Muscle of leg (tissue), 11 donors: Measurements from ENCODE around the gene PBX1. TPM values are rescaled to one million over a fixed set of nuclear protein-coding genes. Genes with fewer than 3 reads are reported as not detected.

Experiments
- DNase-seq: peaks from one replicate; pipeline ENCODE4 v3.0.0; 2013
- H3K27ac ChIP-seq: one replicate; pipeline ENCODE4 v1.5.1; 2013; ENCODE audit warnings: mild to moderate bottlenecking, low read length, control low read depth
- H3K27me3 ChIP-seq: one replicate; pipeline ENCODE4 v1.6.1; 2013; ENCODE audit warnings: low read length; ENCODE audit not compliant: control insufficient read depth, insufficient read depth
- H3K36me3 ChIP-seq: one replicate; pipeline ENCODE4 v1.6.1; 2013; ENCODE audit warnings: low read length; ENCODE audit not compliant: control insufficient read depth, insufficient read depth
- H3K4me1 ChIP-seq: one replicate; pipeline ENCODE4 v1.6.1; 2013; ENCODE audit warnings: low read length; ENCODE audit not compliant: control insufficient read depth, insufficient read depth
- H3K4me3 ChIP-seq: one replicate; pipeline ENCODE4 v1.5.1; 2013; ENCODE audit warnings: low read length, control low read depth
- H3K9me3 ChIP-seq: replicated peaks from 2 replicates; pipeline ENCODE4 v1.6.1; 2013; ENCODE audit warnings: low read depth, low read length; ENCODE audit not compliant: control insufficient read depth
- WGBS: methylation state at CpG from one replicate; pipeline ENCODE4 v1.1.5; 2013; ENCODE audit warnings: missing lambda C conversion rate; ENCODE audit not compliant: insufficient coverage; 5-methylcytosine and 5-hydroxymethylcytosine counted together
- polyA plus RNA-seq, 8 donors: library from polyadenylated mRNA; unstranded; fragments of 120-200 nt; gene quantifications; one replicate each; pipeline versions ENCODE4 v1.2.1 to v1.2.3, GENCODE V29; 2013; ENCODE audit warnings: inconsistent platforms in 1 of 8, low replicate concordance in 1 of 8; ENCODE audit not compliant: insufficient read length in 8 of 8, insufficient read depth in 1 of 8
- total RNA-seq: library from RNA; stranded (reverse); fragments of 120-200 nt; gene quantifications from one replicate; pipeline ENCODE4 v1.2.4, GENCODE V29; 2013

Gene PBX1
- total and polyA plus RNA-seq, 9 donors = 42.6 to 66.9 (median 53.2) TPM

DNA sequence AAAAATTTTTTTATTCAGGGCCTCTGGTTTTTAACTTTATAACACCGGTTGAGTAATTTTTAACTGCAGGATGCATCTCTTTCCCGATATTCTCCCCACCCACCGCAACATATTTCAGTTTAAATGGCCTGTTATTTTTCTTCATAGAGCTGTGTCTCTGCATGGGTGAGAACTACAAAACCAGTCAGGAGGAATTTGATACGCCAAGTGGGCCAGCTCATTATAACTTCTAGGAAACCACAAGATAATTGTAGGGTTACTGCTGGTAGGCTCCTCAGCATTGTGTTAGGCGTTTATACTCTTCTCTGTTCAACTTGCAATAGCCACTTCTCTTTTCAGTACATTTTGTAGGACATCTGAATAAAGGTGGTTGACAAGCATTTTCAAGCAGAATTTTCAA is 169.7 kb downstream of the PBX1 start:
- H3K36me3 ChIP-seq = no peaks in the 10 kb centered on the region
- no peak for DNase-seq
- H3K27me3 ChIP-seq = no peaks in the 10 kb centered on the region
- no peak overlapping the region for H3K27ac ChIP-seq
- H3K4me3 ChIP-seq = no peak overlapping the region
- H3K4me1 ChIP-seq = peaks cover 2% of the 10 kb centered on the region
- no peaks in the 10 kb centered on the region for H3K9me3 ChIP-seq
- WGBS = no CpG with 5 or more reads among the region's 5 CpGs

DNA sequence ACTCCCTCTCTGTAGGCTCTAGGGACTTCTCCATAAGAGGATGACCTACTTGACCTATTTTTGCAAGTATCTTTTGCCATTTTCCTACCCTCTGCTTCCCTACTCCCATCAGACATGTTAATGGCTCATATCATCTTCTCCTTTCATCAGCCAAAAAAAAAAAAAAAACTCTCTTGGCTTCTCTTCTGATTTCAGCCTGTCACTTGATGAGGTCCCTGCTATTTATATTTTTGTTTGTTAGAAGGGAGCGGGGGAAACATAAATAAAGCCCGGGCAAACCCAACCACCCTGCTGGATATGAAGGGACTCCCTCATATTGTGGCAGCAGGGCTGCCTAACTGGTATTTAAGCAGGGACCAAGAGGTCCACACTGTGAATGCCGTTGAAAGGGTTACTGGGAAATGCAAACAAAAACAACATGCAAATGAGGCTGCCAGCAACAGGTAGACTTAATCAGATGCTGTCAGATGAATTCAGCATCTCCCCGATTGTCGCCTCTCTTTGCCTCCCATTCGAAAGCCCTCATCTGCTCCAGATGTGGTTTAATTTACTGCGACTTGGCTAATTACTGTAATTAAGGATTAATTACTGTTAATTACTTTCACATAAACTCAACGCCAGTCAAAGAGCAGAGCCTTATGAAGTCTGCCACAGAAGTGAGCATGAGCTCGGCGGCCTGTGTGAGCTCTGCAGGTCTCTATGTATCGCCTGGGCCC is 172.3 kb downstream of the PBX1 start:
- no peak overlapping the region for H3K27ac ChIP-seq
- no peaks in the 10 kb centered on the region for H3K27me3 ChIP-seq
- no peak for DNase-seq
- no peak overlapping the region for H3K4me3 ChIP-seq
- H3K36me3 ChIP-seq = no peaks in the 10 kb centered on the region
- H3K9me3 ChIP-seq = no peaks in the 10 kb centered on the region
- H3K4me1 ChIP-seq = peaks cover 2% of the 10 kb centered on the region
- 82% methylated on average over 4 of the region's 11 CpGs for WGBS

DNA sequence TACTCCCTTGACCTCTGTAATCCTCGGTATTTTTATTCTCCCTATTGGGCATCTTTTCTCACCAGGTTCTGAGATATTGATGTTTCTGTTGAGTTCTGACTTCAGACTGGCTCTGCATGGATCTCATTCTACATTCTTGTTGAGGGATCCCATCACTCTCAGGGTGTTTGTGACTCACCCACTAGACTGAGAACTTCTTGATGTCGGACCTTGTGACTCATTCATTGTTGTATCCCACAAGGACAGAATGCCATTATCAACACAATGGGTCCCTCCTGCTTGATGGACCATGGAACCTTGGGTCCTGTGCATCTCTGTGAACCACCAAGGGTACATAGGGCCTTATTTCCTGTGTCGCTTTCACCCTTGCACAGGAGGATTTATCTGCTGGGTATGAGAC is 174.1 kb downstream of the PBX1 start:
- no peak overlapping the region for H3K27ac ChIP-seq
- H3K27me3 ChIP-seq = no peaks in the 10 kb centered on the region
- H3K9me3 ChIP-seq = no peaks in the 10 kb centered on the region
- no peak for DNase-seq
- no peak overlapping the region for H3K4me3 ChIP-seq
- 100% methylated on average over 1 of the region's 3 CpGs for WGBS
- no peaks in the 10 kb centered on the region for H3K4me1 ChIP-seq
- no peaks in the 10 kb centered on the region for H3K36me3 ChIP-seq

DNA sequence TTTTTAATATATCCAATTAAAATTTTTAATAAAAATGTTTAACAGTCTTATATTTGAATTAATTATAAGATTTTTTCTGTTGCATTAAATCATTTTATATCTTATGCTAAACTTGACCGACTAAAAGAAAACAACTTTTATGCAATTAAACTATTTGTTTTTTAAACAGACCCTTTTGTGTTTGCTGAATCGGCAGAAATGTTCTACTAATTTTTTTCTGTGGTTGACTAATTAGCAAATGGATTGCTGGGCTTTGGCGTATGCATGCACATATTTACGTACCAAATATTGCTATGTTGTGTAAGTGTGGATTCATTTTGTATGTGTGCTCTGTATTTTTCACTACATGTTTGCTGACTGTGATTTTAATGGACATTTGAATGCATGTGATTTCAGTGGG is 174.8 kb downstream of the PBX1 start:
- no peaks in the 10 kb centered on the region for H3K27me3 ChIP-seq
- H3K9me3 ChIP-seq = no peaks in the 10 kb centered on the region
- DNase-seq = no peak
- H3K27ac ChIP-seq = no peak overlapping the region
- H3K36me3 ChIP-seq = no peaks in the 10 kb centered on the region
- 100% methylated on average over 2 of the region's 4 CpGs for WGBS
- no peak overlapping the region for H3K4me3 ChIP-seq
- no peaks in the 10 kb centered on the region for H3K4me1 ChIP-seq

DNA sequence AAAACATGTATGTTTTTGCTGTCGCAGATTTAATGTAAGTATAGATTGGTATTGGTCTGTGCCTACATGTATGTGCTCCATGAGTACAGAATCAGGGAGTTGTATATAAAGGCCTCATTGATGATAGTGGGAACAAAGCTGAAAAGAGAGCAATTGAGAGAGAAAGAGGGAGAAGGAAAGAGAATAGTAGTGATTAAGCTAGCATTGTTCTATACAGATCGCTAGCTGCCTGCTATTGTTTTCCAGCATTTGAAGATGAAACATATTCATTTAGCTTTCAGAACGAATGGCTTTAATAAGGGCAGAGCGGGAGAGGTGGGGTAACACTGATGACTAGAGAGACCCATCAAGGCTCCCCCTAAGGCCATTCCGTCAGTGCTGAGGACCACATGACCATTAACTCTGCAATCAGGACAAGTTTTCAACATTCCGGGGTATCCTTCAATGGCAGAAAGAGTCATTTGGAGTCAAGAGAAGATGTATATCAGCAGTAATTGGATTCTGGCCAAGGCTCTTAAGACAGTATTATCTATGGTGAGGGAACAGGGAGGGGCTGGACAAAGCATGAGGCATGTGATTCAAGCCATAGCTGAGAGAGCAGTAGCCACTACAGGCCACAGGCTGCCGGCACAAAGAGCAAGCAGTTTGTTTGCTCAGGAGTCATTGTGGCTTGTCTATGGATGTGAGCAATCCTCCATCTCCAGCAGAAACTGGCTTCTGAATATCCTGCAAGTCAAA is 176.5 kb downstream of the PBX1 start:
- 100% methylated on average over 4 of the region's 7 CpGs for WGBS
- H3K4me1 ChIP-seq = no peaks in the 10 kb centered on the region
- H3K36me3 ChIP-seq = no peaks in the 10 kb centered on the region
- no peaks in the 10 kb centered on the region for H3K27me3 ChIP-seq
- DNase-seq = no peak
- no peaks in the 10 kb centered on the region for H3K9me3 ChIP-seq
- no peak overlapping the region for H3K4me3 ChIP-seq
- H3K27ac ChIP-seq = no peak overlapping the region

DNA sequence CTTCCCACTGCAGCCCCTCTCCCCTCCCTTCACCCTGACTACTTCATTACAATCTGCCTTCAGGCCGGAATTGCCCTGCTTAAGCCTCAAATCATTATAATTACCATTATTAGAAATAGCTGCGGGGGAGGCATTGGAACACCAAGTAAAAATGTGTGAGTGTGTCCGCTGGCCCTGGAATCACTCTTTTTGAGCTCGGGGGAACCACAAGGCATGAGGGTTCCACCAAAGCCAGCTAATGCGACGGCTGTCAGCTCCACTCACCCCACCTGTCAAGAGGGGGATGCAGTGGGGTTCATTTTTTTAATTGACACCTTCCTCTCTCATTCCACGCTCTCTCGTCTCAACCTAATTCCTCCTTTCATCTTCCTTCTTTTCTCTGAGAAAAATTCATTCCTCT is 177.2 kb downstream of the PBX1 start:
- no CpG with 5 or more reads among the region's 8 CpGs for WGBS
- Histone ChIP-seq H3K4me1 (no peaks in the 10 kb centered on the region), H3K27me3 (no peaks in the 10 kb centered on the region)

DNA sequence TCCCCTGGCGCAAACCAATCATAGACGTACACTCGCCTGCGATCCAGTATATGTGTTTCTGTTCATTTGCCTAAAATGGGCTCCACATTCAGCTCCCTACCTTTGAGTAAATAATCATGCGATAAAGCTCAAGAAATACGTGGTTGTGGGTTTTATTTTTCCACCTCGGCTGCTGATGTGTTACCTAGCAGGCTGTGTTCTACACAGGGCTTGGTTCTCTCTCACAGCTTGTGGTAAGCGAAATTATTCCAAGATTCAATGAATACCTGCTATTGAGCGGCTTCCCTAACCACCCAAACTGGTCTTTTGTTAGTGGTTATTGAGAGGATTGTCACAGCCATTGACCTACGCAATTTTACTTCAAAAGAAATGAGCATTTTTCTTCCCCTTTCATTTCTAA is 180.2 kb downstream of the PBX1 start:
- Histone ChIP-seq H3K4me3 (no peak overlapping the region), H3K36me3 (no peaks in the 10 kb centered on the region), H3K9me3 (no peaks in the 10 kb centered on the region), H3K27ac (no peak overlapping the region), H3K27me3 (no peaks in the 10 kb centered on the region), H3K4me1 (no peaks in the 10 kb centered on the region)
- WGBS = 93% methylated on average over 3 of the region's 10 CpGs
- no peak for DNase-seq

More for the DNA sequence above, 177.2 kb downstream of the PBX1 start:
- DNase-seq = no peak
- no peak overlapping the region for H3K27ac ChIP-seq
- no peak overlapping the region for H3K4me3 ChIP-seq
- H3K9me3 ChIP-seq = no peaks in the 10 kb centered on the region
- H3K36me3 ChIP-seq = no peaks in the 10 kb centered on the region

DNA sequence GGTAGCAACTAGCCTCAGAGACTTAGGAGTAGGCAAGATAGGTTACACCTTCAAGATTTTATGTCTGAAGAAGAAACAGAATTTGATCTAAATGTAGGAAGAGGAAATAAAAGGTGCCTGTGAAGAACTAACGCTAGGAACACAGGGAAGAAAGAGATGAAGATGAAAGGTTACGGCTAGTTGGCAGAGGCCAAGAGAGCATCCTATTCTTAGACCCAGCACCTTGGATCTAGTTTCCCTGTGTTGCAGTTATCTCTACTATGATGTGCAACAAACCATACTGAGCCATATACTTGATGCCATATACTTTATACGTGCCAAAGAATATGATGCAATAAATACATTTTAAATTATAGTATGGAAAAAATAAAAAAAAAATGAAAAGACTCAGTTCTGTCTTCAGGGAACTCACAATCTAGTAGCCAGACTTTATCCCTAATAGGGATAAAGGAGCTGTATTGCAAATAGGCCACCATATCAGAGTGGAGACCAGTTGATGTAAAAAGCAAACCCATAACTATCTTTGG is 181.1 kb downstream of the PBX1 start:
- no peak for DNase-seq
- Histone ChIP-seq H3K4me1 (no peaks in the 10 kb centered on the region), H3K27me3 (no peaks in the 10 kb centered on the region), H3K4me3 (no peak overlapping the region), H3K36me3 (no peaks in the 10 kb centered on the region), H3K27ac (no peak overlapping the region), H3K9me3 (no peaks in the 10 kb centered on the region)
- 80% methylated on average over 1 of the region's 3 CpGs for WGBS

DNA sequence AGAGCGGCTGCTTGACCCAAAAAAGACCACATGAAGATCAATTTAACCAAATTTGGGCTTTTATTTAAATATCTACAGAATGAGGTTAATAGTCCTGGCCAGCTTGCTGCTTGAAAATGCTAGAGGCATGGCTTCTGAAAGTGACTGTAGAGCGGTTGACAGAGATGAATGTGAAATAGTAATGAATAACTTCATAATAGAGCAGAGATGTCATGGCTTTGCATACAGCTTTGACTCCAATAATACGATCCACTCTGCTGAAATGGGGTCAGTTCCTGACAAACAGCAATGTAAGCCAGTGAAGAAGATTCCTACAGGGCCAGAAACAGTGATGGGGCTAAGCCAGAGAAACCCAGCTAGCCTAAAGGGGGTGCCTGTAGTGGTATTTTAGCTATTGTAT is 183.8 kb downstream of the PBX1 start:
- no peak for DNase-seq
- Histone ChIP-seq H3K4me1 (no peaks in the 10 kb centered on the region), H3K27me3 (no peaks in the 10 kb centered on the region), H3K36me3 (no peaks in the 10 kb centered on the region), H3K4me3 (no peak overlapping the region), H3K27ac (no peak overlapping the region), H3K9me3 (no peaks in the 10 kb centered on the region)
- 100% methylated on average over 1 of the region's 3 CpGs for WGBS

DNA sequence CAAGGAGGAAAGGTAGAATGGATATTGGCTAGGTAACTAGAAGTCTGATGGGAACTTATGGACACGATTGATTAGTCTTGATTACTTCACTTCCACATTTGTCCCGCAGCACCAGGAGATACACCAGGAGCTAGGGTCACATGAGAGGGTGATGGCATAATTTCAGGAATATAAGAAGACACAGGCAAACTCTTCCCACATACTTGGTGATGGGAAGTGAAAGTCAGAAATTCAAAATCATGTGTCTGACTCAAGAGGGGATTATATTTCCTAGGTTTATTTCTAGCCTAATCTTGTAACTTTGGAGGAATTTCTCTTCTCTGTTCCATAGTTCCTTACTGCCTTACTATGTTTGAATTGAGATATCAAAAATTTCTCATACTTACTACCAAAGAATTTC is 185.0 kb downstream of the PBX1 start:
- H3K36me3 ChIP-seq = no peaks in the 10 kb centered on the region
- DNase-seq = no peak
- no CpG with 5 or more reads among the region's 2 CpGs for WGBS
- H3K4me1 ChIP-seq = peaks cover 3% of the 10 kb centered on the region
- no peaks in the 10 kb centered on the region for H3K9me3 ChIP-seq
- H3K27ac ChIP-seq = no peak overlapping the region
- H3K4me3 ChIP-seq = no peak overlapping the region
- no peaks in the 10 kb centered on the region for H3K27me3 ChIP-seq
